Measurements from ENCODE around the gene NPHS2.

Gene NPHS2

GRCh38 chr1:179506199-179506598, 69.5 kb downstream of the NPHS2 start:
- Histone ChIP-seq H3K4me1 (ENCODE audit: control insufficient read depth, insufficient read depth, low read length, poor library complexity, severe bottlenecking) (no peaks in the 10 kb centered on the region), H3K4me3 (ENCODE audit: insufficient read depth, low read depth, low read length, poor library complexity, severe bottlenecking) (no peak overlapping the region), H3K9me3 (ENCODE audit: control insufficient read depth, low read length) (no peaks in the 10 kb centered on the region), H3K27me3 (replicated peaks; ENCODE audit: control insufficient read depth, insufficient read depth, low read length, poor library complexity, severe bottlenecking) (no peaks in the 10 kb centered on the region), H3K27ac (ENCODE audit: insufficient read depth, low read length, poor library complexity, severe bottlenecking) (no peak overlapping the region), H3K36me3 (ENCODE audit: control insufficient read depth, insufficient read depth, low read length) (no peaks in the 10 kb centered on the region)
- no peak for DNase-seq

Measured in effector memory CD4-positive, alpha-beta T cell (primary cell).